Left lung (tissue), 10 donors: ENCODE results near the gene CUX1. TPM values are rescaled to one million over a fixed set of nuclear protein-coding genes. Genes with fewer than 3 reads are reported as not detected.

ENCODE experiments used
- ATAC-seq: fragments of 200-7000 bp; cut with Tn5 transposase; one replicate; pipeline ENCODE4 v1.9.1; 2020; ENCODE audit warnings: moderate library complexity
- DNase-seq, 4 donors: peaks; one replicate each; pipeline ENCODE4 v3.0.0-alpha.2; 2013 to 2020
- H3K27ac ChIP-seq, 2 donors: fragments of 200-600 bp; sonication (generic) in 1 of 2; one replicate each; pipeline versions ENCODE4 v1.5.0 to v1.8.0; 2020 to 2021
- H3K27me3 ChIP-seq, 2 donors: fragments of 200-600 bp; sonication (generic) in 1 of 2; one replicate each; pipeline versions ENCODE4 v1.5.0 to v1.8.0; 2020 to 2021
- H3K36me3 ChIP-seq, 2 donors: fragments of 200-600 bp; sonication (generic) in 1 of 2; one replicate each; pipeline versions ENCODE4 v1.5.0 to v1.8.0; 2020 to 2021
- H3K4me1 ChIP-seq, 2 donors: fragments of 200-600 bp; one replicate each; pipeline ENCODE4 v1.8.0; 2021
- H3K4me3 ChIP-seq, 2 donors: fragments of 200-600 bp; sonication (generic) in 1 of 2; one replicate each; pipeline versions ENCODE4 v1.5.0 to v1.8.0; 2020 to 2021; ENCODE audit warnings: mild to moderate bottlenecking in 1 of 2
- H3K9me3 ChIP-seq, 2 donors: fragments of 200-600 bp; sonication (generic) in 1 of 2; one replicate each; pipeline versions ENCODE4 v1.5.0 to v1.8.0; 2020 to 2021
- CTCF ChIP-seq, 2 donors: fragments of 200-600 bp; sonication (generic) in 1 of 2; IDR thresholded peaks; one replicate each; pipeline versions ENCODE4 v1.5.0 to v1.8.0; 2021; ENCODE audit warnings: antibody characterized with exemption in 2 of 2
- intact Hi-C, 2 donors: fragments of 100-400 bp; cut with DNase I; formaldehyde crosslinking; loops; one replicate each; pipeline versions ENCODE4 v1.11.2 to v1.14.2; 2022
- polyA plus RNA-seq, 6 donors: library from polyadenylated mRNA; unstranded; fragments of 120-200 nt; gene quantifications; one replicate each; pipeline ENCODE4 v1.2.1, GENCODE V29; 2013; ENCODE audit not compliant: insufficient read length in 6 of 6
- total RNA-seq, 2 donors: library from RNA; stranded (reverse); fragmentation: NEBNext Ultra II Directional; extraction: Animal tissue kit (Norgen Biotek cat#: 25700); gene quantifications; one replicate each; pipeline ENCODE4 v1.2.1, GENCODE V29; 2021
- donor health status: DM: no; HTN: yes; CAD: no.
- donor health status: DM: no; HTN: no; CAD: no.

CUX1 gene
- total and polyA plus RNA-seq, 8 donors, result 86.4 to 157 (median 96.4) TPM

GRCh38 chr7:101854084-101854865 lies 36.8 kb downstream of the CUX1 start:
- ATAC-seq (no peak), DNase-seq (no peak)
- TF ChIP-seq CTCF (IDR thresholded peaks at IDR 0.05), result no peak
- no peak overlapping the region for H3K4me3 ChIP-seq
- no peaks in the 10 kb centered on the region for H3K36me3 ChIP-seq
- peaks cover 15 to 47% of the 10 kb centered on the region in 2 donors for H3K4me1 ChIP-seq
- H3K9me3 ChIP-seq, result no peaks in the 10 kb centered on the region
- H3K27ac ChIP-seq, result peak overlapping the region in 1 of 2 donors; percentile 97
- no peaks in the 10 kb centered on the region for H3K27me3 ChIP-seq
- intact Hi-C loops, result no loop called here

- ATAC-seq (peak; percentile 95), DNase-seq (peak; percentile 54 to 98 (median 88))
- Histone ChIP-seq H3K9me3 (no peaks in the 10 kb centered on the region), H3K36me3 (no peaks in the 10 kb centered on the region), H3K27ac (peak overlapping the region; percentile 83 to 97), H3K27me3 (no peaks in the 10 kb centered on the region), H3K4me3 (peak overlapping the region; percentile 12 to 39), H3K4me1 (peaks cover 22 to 66% of the 10 kb centered on the region in 2 donors)
- intact Hi-C loops, result no loop called here
- TF ChIP-seq CTCF (IDR thresholded peaks at IDR 0.05), result peak; percentile 30 to 66
Observed at GRCh38 chr7:101856473-101857357, 39.3 kb downstream of the CUX1 start.

GRCh38 chr7:101857358-101857811 lies 40.0 kb downstream of the CUX1 start:
- DNase-seq, result peak in 1 of 4 donors; percentile 9
- H3K36me3 ChIP-seq, result no peaks in the 10 kb centered on the region
- no peak for ATAC-seq
- H3K4me3 ChIP-seq, result peak overlapping the region in 1 of 2 donors; percentile 39
- peak overlapping the region; percentile 83 to 97 for H3K27ac ChIP-seq
- H3K9me3 ChIP-seq, result no peaks in the 10 kb centered on the region
- peaks cover 22 to 69% of the 10 kb centered on the region in 2 donors for H3K4me1 ChIP-seq
- intact Hi-C loops, result no loop called here
- TF ChIP-seq CTCF (IDR thresholded peaks at IDR 0.05), result no peak
- H3K27me3 ChIP-seq, result no peaks in the 10 kb centered on the region

GRCh38 chr7:101858437-101859385 lies 41.3 kb downstream of the CUX1 start:
- H3K4me1 ChIP-seq, result peaks cover 22 to 72% of the 10 kb centered on the region in 2 donors
- peak overlapping the region; percentile 83 to 97 for H3K27ac ChIP-seq
- no peaks in the 10 kb centered on the region for H3K36me3 ChIP-seq
- H3K27me3 ChIP-seq, result no peaks in the 10 kb centered on the region
- ATAC-seq (peak; percentile 18), DNase-seq (peak in 1 of 4 donors; percentile 39)
- no peak for TF ChIP-seq CTCF (IDR thresholded peaks at IDR 0.05)
- H3K9me3 ChIP-seq, result no peaks in the 10 kb centered on the region
- H3K4me3 ChIP-seq, result no peak overlapping the region
- intact Hi-C loops, result no loop called here
